Hepatocyte (in vitro differentiated cells): ENCODE measurements around the gene HAO2. TPM values are rescaled to one million over a fixed set of nuclear protein-coding genes. Genes with fewer than 3 reads are reported as not detected.

Experiments used
- DNase-seq: peaks from one replicate; pipeline ENCODE4 v3.0.0-alpha.2; 2016; ENCODE audit warnings: low spot score
- H2AFZ ChIP-seq: fragments of 200-600 bp; sonication (generic); 2 replicates; pipeline ENCODE4 v1.6.0; 2016; ENCODE audit warnings: antibody characterized with exemption, mild to moderate bottlenecking
- H3K27ac ChIP-seq: fragments of 200-600 bp; sonication (generic); 2 replicates; pipeline ENCODE4 v1.5.1; 2016; ENCODE audit warnings: mild to moderate bottlenecking
- H3K27me3 ChIP-seq: fragments of 200-600 bp; sonication (generic); 2 replicates; pipeline ENCODE4 v1.6.1; 2016
- H3K36me3 ChIP-seq: fragments of 200-600 bp; sonication (generic); replicated peaks from 2 replicates; pipeline ENCODE4 v1.5.1; 2016; ENCODE audit warnings: low read depth; ENCODE audit not compliant: insufficient read depth
- H3K4me1 ChIP-seq: fragments of 200-600 bp; sonication (generic); 2 replicates; pipeline ENCODE4 v1.5.1; 2016; ENCODE audit warnings: mild to moderate bottlenecking, moderate library complexity; ENCODE audit not compliant: insufficient read depth
- H3K4me2 ChIP-seq: fragments of 200-600 bp; sonication (generic); 2 replicates; pipeline ENCODE4 v1.6.0; 2016
- H3K4me3 ChIP-seq: fragments of 200-600 bp; sonication (generic); 2 replicates; pipeline ENCODE4 v1.5.1; 2016; ENCODE audit warnings: mild to moderate bottlenecking
- H3K79me2 ChIP-seq: fragments of 200-600 bp; sonication (generic); 2 replicates; pipeline ENCODE4 v1.6.0; 2017; ENCODE audit warnings: mild to moderate bottlenecking
- H3K9me2 ChIP-seq: fragments of 200-600 bp; sonication (generic); replicated peaks from 2 replicates; pipeline ENCODE4 v1.6.0; 2017; ENCODE audit warnings: mild to moderate bottlenecking; ENCODE audit not compliant: insufficient read depth
- H3K9me3 ChIP-seq: fragments of 200-600 bp; sonication (generic); 2 replicates; pipeline ENCODE4 v1.5.1; 2016; ENCODE audit warnings: low read depth, mild to moderate bottlenecking
- H4K20me1 ChIP-seq: fragments of 200-600 bp; sonication (generic); 2 replicates; pipeline ENCODE4 v1.6.0; 2016; ENCODE audit warnings: mild to moderate bottlenecking; ENCODE audit not compliant: insufficient read depth, poor library complexity, severe bottlenecking
- CTCF ChIP-seq: fragments of 200-600 bp; sonication (generic); IDR thresholded peaks from 2 replicates; pipeline ENCODE4 v1.5.1; 2016; ENCODE audit warnings: antibody characterized with exemption, mild to moderate bottlenecking; ENCODE audit not compliant: poor library complexity
- EZH2 ChIP-seq: fragments of 200-600 bp; sonication (generic); IDR thresholded peaks from 2 replicates; pipeline ENCODE4 v1.6.1; 2016; ENCODE audit warnings: antibody characterized with exemption, mild to moderate bottlenecking, borderline replicate concordance
- EZH2phosphoT487 ChIP-seq: fragments of 200-600 bp; sonication (generic); IDR thresholded peaks from one replicate; pipeline ENCODE4 v1.6.1; 2018; ENCODE audit warnings: antibody characterized with exemption, mild to moderate bottlenecking, low read depth, moderate library complexity; ENCODE audit not compliant: unreplicated experiment, severe bottlenecking
- WGBS: methylation state at CpG from one replicate; pipeline ENCODE4 v1.1.6; 2016; ENCODE audit warnings: low lambda C conversion rate; ENCODE audit errors: missing lambda C conversion rate; 5-methylcytosine and 5-hydroxymethylcytosine counted together
- polyA plus RNA-seq: library from polyadenylated mRNA; unstranded; fragments of >200 nt; fragmentation: Nextera tagmentation; extraction: Ambion mirVana; gene quantifications from 2 replicates; pipeline ENCODE4 v1.2.1, GENCODE V29; 2016
- total RNA-seq: library from RNA; depleted of rRNA; stranded (reverse); fragments of >200 nt; gene quantifications from 2 replicates; pipeline ENCODE4 v1.2.3, GENCODE V29; 2014

HAO2 gene
- total and polyA plus RNA-seq, 2 experiments from 2014 or later, result 14.2 to 16.6 TPM

GRCh38 chr1:119397986-119398385, 29.4 kb downstream of the HAO2 start:
- Histone ChIP-seq H3K4me3 (no peak overlapping the region), H3K9me2 (no peaks in the 10 kb centered on the region), H3K4me1 (no peaks in the 10 kb centered on the region), H3K9me3 (no peaks in the 10 kb centered on the region), H3K36me3 (no peaks in the 10 kb centered on the region), H4K20me1 (no peaks in the 10 kb centered on the region), H3K27ac (peak overlapping the region; percentile 45), H3K79me2 (no peaks in the 10 kb centered on the region), H2AFZ (no peak overlapping the region), H3K4me2 (no peak overlapping the region), H3K27me3 (no peaks in the 10 kb centered on the region)
- 47% methylated on average over 3 of the region's 3 CpGs for WGBS
- no peak for TF ChIP-seq EZH2
- peak; percentile 33 for DNase-seq

GRCh38 chr1:119404736-119405135, 36.2 kb downstream of the HAO2 start:
- no peaks in the 10 kb centered on the region for H3K79me2 ChIP-seq

GRCh38 chr1:119409731-119410130, 41.1 kb downstream of the HAO2 start:
- no peak for DNase-seq
- no peak overlapping the region for H3K4me3 ChIP-seq
- no peaks in the 10 kb centered on the region for H3K36me3 ChIP-seq
- H4K20me1 ChIP-seq, result no peaks in the 10 kb centered on the region
- no peak overlapping the region for H2AFZ ChIP-seq
- H3K4me1 ChIP-seq, result peaks cover 7% of the 10 kb centered on the region
- H3K9me3 ChIP-seq, result peaks cover 3% of the 10 kb centered on the region
- H3K79me2 ChIP-seq, result no peaks in the 10 kb centered on the region
- TF ChIP-seq EZH2 (no peak), CTCF (no peak), EZH2phosphoT487 (no peak)
- no peak overlapping the region for H3K27ac ChIP-seq
- H3K9me2 ChIP-seq, result no peaks in the 10 kb centered on the region
- no peak overlapping the region for H3K4me2 ChIP-seq
- no peaks in the 10 kb centered on the region for H3K27me3 ChIP-seq

More at GRCh38 chr1:119404736-119405135, 36.2 kb downstream of the HAO2 start:
- WGBS, result 39% methylated on average over 2 of the region's 2 CpGs
- Histone ChIP-seq H3K27me3 (no peaks in the 10 kb centered on the region), H3K27ac (no peak overlapping the region), H3K9me2 (no peaks in the 10 kb centered on the region), H3K4me2 (no peak overlapping the region), H4K20me1 (no peaks in the 10 kb centered on the region), H3K9me3 (peaks cover 3% of the 10 kb centered on the region), H2AFZ (no peak overlapping the region), H3K4me3 (no peak overlapping the region), H3K4me1 (no peaks in the 10 kb centered on the region), H3K36me3 (no peaks in the 10 kb centered on the region)
- DNase-seq, result no peak
- TF ChIP-seq EZH2phosphoT487 (no peak), EZH2 (no peak), CTCF (no peak)

- Histone ChIP-seq H3K9me2 (no peaks in the 10 kb centered on the region), H4K20me1 (no peaks in the 10 kb centered on the region)
- WGBS, result 88% methylated on average over 3 of the region's 3 CpGs
These were observed 42.4 kb downstream of the HAO2 start for GRCh38 chr1:119410961-119411360.

More at GRCh38 chr1:119410961-119411360, 42.4 kb downstream of the HAO2 start:
- Histone ChIP-seq H3K4me3 (no peak overlapping the region), H3K36me3 (no peaks in the 10 kb centered on the region), H3K79me2 (no peaks in the 10 kb centered on the region), H3K4me2 (no peak overlapping the region), H3K4me1 (peaks cover 7% of the 10 kb centered on the region), H3K27ac (peak overlapping the region; percentile 43), H3K27me3 (no peaks in the 10 kb centered on the region), H3K9me3 (peaks cover 3% of the 10 kb centered on the region), H2AFZ (no peak overlapping the region)
- TF ChIP-seq CTCF (no peak), EZH2phosphoT487 (no peak), EZH2 (no peak)
- DNase-seq, result no peak
